Measurements from ENCODE around the gene IL17RC.

DNA sequence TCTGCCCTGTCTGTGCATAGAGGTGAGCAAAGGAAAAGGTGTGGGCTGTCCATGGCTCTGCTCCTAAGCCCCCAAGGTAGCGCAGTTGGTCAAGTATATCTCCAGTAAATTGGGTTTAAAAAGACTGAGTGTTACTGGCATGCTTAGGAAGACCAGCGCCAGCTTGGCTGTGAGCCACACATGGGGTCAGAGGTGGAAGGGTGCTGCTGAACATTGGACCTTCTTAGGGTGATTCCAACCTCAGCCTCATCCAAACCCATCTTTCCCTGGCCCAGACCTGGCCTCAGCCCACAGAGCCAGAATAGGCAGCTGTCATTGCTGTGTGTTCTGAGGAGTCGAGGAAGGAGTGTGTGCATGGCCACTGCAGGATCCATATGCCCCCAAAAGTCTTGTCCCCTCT lies 8.6 kb upstream of the IL17RC start:
- TF ChIP-seq, protein P1, sequence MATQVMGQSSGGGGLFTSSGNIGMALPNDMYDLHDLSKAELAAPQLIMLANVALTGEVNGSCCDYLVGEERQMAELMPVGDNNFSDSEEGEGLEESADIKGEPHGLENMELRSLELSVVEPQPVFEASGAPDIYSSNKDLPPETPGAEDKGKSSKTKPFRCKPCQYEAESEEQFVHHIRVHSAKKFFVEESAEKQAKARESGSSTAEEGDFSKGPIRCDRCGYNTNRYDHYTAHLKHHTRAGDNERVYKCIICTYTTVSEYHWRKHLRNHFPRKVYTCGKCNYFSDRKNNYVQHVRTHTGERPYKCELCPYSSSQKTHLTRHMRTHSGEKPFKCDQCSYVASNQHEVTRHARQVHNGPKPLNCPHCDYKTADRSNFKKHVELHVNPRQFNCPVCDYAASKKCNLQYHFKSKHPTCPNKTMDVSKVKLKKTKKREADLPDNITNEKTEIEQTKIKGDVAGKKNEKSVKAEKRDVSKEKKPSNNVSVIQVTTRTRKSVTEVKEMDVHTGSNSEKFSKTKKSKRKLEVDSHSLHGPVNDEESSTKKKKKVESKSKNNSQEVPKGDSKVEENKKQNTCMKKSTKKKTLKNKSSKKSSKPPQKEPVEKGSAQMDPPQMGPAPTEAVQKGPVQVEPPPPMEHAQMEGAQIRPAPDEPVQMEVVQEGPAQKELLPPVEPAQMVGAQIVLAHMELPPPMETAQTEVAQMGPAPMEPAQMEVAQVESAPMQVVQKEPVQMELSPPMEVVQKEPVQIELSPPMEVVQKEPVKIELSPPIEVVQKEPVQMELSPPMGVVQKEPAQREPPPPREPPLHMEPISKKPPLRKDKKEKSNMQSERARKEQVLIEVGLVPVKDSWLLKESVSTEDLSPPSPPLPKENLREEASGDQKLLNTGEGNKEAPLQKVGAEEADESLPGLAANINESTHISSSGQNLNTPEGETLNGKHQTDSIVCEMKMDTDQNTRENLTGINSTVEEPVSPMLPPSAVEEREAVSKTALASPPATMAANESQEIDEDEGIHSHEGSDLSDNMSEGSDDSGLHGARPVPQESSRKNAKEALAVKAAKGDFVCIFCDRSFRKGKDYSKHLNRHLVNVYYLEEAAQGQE (IDR thresholded peaks at IDR 0.05; ENCODE audit: insufficient read depth in 1 of 2, low read depth in 2 of 2, low read length in 1 of 2) = no peak
- TF ChIP-seq, protein P2, sequence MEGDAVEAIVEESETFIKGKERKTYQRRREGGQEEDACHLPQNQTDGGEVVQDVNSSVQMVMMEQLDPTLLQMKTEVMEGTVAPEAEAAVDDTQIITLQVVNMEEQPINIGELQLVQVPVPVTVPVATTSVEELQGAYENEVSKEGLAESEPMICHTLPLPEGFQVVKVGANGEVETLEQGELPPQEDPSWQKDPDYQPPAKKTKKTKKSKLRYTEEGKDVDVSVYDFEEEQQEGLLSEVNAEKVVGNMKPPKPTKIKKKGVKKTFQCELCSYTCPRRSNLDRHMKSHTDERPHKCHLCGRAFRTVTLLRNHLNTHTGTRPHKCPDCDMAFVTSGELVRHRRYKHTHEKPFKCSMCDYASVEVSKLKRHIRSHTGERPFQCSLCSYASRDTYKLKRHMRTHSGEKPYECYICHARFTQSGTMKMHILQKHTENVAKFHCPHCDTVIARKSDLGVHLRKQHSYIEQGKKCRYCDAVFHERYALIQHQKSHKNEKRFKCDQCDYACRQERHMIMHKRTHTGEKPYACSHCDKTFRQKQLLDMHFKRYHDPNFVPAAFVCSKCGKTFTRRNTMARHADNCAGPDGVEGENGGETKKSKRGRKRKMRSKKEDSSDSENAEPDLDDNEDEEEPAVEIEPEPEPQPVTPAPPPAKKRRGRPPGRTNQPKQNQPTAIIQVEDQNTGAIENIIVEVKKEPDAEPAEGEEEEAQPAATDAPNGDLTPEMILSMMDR (IDR thresholded peaks at IDR 0.05) = no peak
- TF ChIP-seq POLR2AphosphoS5 (IDR thresholded peaks at IDR 0.05; ENCODE audit: low read depth, low read length) (no peak), SIN3A (IDR thresholded peaks at IDR 0.05; ENCODE audit: borderline replicate concordance, insufficient read depth, low read depth, low read length) (no peak), TCF7L2 (IDR thresholded peaks at IDR 0.05; ENCODE audit: low read depth, low read length) (no peak)

Data from Panc1 (cell line).